Right lobe of liver (tissue), 4 donors: ENCODE data around the gene PCBP4.

Source experiments
- CTCF ChIP-seq, 4 donors: fragments of 200-600 bp in 3 of 4; fragments of 450-650 bp in 1 of 4; IDR thresholded peaks; one replicate each; pipeline versions ENCODE4 v1.5.1 to v1.8.0; 2016 to 2022; ENCODE audit warnings: antibody characterized with exemption in 4 of 4, mild to moderate bottlenecking in 2 of 4
- POLR2A ChIP-seq: fragments of 450-650 bp; IDR thresholded peaks from one replicate; pipeline ENCODE4 v1.6.1; 2017; ENCODE audit warnings: antibody characterized with exemption, mild to moderate bottlenecking
- donor health status: DM: no; HTN: no; CAD: no.
- donor health status: DM: no; HTN: no; CAD: no.
- donor health status: DM: no; HTN: yes; CAD: no.

- TF ChIP-seq CTCF (IDR thresholded peaks at IDR 0.05) (no peak), POLR2A (no peak)
Measured at GRCh38 chr3:51947215-51947900, 19.9 kb downstream of the PCBP4 start.
